GM23338 (cell line): ENCODE measurements around the gene MVB12B. TPM values are rescaled to one million over a fixed set of nuclear protein-coding genes. Genes with fewer than 3 reads are reported as not detected.

Source experiments
- ATAC-seq: fragments of 200-7000 bp; cut with Tn5 transposase; 3 replicates; pipeline ENCODE4 v1.9.1; 2020
- DNase-seq: peaks from one replicate; pipeline ENCODE4 v3.0.0-alpha.2; 2015; ENCODE audit warnings: low spot score
- H2AFZ ChIP-seq: fragments of 200-600 bp; sonication (generic); 2 replicates; pipeline ENCODE4 v1.8.0; 2016; ENCODE audit warnings: antibody characterized with exemption, mild to moderate bottlenecking, moderate library complexity
- H3F3A ChIP-seq: fragments of 200-600 bp; sonication (generic); replicated peaks from 2 replicates; pipeline ENCODE4 v1.8.0; 2017; ENCODE audit warnings: antibody characterized with exemption, mixed run types, low read depth
- H3K27ac ChIP-seq: fragments of 200-600 bp; sonication (generic); 2 replicates; pipeline ENCODE4 v1.6.1; 2016; ENCODE audit warnings: low read depth
- H3K27me3 ChIP-seq: fragments of 200-600 bp; sonication (generic); 2 replicates; pipeline ENCODE4 v1.8.0; 2016; ENCODE audit warnings: mild to moderate bottlenecking, mixed run types, moderate library complexity; ENCODE audit not compliant: insufficient read depth
- H3K36me3 ChIP-seq: fragments of 200-600 bp; sonication (generic); 2 replicates; pipeline ENCODE4 v1.8.0; 2016; ENCODE audit warnings: mild to moderate bottlenecking; ENCODE audit not compliant: insufficient read depth
- H3K4me1 ChIP-seq: fragments of 200-600 bp; sonication (generic); 2 replicates; pipeline ENCODE4 v1.8.0; 2016; ENCODE audit warnings: mild to moderate bottlenecking, moderate library complexity; ENCODE audit not compliant: insufficient read depth
- H3K4me2 ChIP-seq: fragments of 200-600 bp; sonication (generic); 2 replicates; pipeline ENCODE4 v1.7.1; 2017; ENCODE audit warnings: mixed run types
- H3K4me3 ChIP-seq: fragments of 200-600 bp; sonication (generic); 2 replicates; pipeline ENCODE4 v1.6.1; 2016; ENCODE audit warnings: mixed run types
- H3K79me2 ChIP-seq: fragments of 200-600 bp; sonication (generic); replicated peaks from 2 replicates; pipeline ENCODE4 v1.8.0; 2017; ENCODE audit warnings: mild to moderate bottlenecking; ENCODE audit not compliant: insufficient read depth
- H3K9me2 ChIP-seq: fragments of 200-600 bp; sonication (generic); 2 replicates; pipeline ENCODE4 v1.8.0; 2017; ENCODE audit not compliant: insufficient read depth
- H4K20me1 ChIP-seq: fragments of 200-600 bp; sonication (generic); replicated peaks from 2 replicates; pipeline ENCODE4 v1.8.0; 2017; ENCODE audit warnings: mild to moderate bottlenecking; ENCODE audit not compliant: insufficient read depth
- H3K27ac Mint-ChIP-seq: 2 replicates; pipeline ENCODE4 v1.8.0; 2020; ENCODE audit warnings: inconsistent platforms, mild to moderate bottlenecking, moderate library complexity, mixed read lengths
- H3K27me3 Mint-ChIP-seq: 3 replicates; pipeline ENCODE4 v1.8.0; 2022; ENCODE audit warnings: low read depth, mild to moderate bottlenecking, moderate library complexity, mixed read lengths, inconsistent platforms; ENCODE audit not compliant: insufficient read depth, poor library complexity
- H3K36me3 Mint-ChIP-seq: 3 replicates; pipeline ENCODE4 v1.8.0; 2021; ENCODE audit warnings: low read depth, mild to moderate bottlenecking, inconsistent platforms, moderate library complexity, mixed read lengths
- H3K4me1 Mint-ChIP-seq: 3 replicates; pipeline ENCODE4 v1.8.0; 2020; ENCODE audit warnings: mild to moderate bottlenecking, inconsistent platforms, mixed read lengths
- H3K4me3 Mint-ChIP-seq: 3 replicates; pipeline ENCODE4 v1.8.0; 2021; ENCODE audit warnings: moderate library complexity, mild to moderate bottlenecking, inconsistent platforms, mixed read lengths
- H3K9me3 Mint-ChIP-seq: 3 replicates; pipeline ENCODE4 v1.8.0; 2020; ENCODE audit warnings: moderate library complexity, mild to moderate bottlenecking, inconsistent platforms, mixed read lengths
- CREB1 ChIP-seq: fragments of 250-450 bp; sonication (Bioruptor Pico); IDR thresholded peaks from 2 replicates; pipeline ENCODE4 v1.5.0; 2020; ENCODE audit warnings: low read depth, mild to moderate bottlenecking, moderate library complexity
- CTCF ChIP-seq, 2 experiments: fragments of 200-600 bp in 1 of 2; sonication (generic) in 1 of 2; conservative IDR thresholded peaks; 2 replicates each; pipeline versions ENCODE4 v1.5.1 to v1.6.1; 2016 to 2017; ENCODE audit warnings: antibody characterized with exemption in 2 of 2, low read depth in 2 of 2, mild to moderate bottlenecking in 2 of 2, moderate library complexity in 1 of 2
- ETS1 ChIP-seq: IDR thresholded peaks from 2 replicates; pipeline ENCODE4 v1.6.1; 2016; ENCODE audit warnings: antibody characterized with exemption
- JUNB ChIP-seq: IDR thresholded peaks from one replicate; pipeline ENCODE4 v1.6.1; 2016; ENCODE audit warnings: antibody characterized with exemption; ENCODE audit not compliant: unreplicated experiment
- NANOG ChIP-seq: IDR thresholded peaks from 2 replicates; pipeline ENCODE4 v1.6.1; 2016; ENCODE audit warnings: antibody characterized with exemption, borderline replicate concordance
- ZNF114 ChIP-seq: fragments of 250-450 bp; sonication (Bioruptor Pico); IDR thresholded peaks from 2 replicates; pipeline ENCODE4 v1.5.0; 2020; ENCODE audit warnings: mild to moderate bottlenecking, moderate library complexity
- ZNF462 ChIP-seq: fragments of 250-450 bp; sonication (Bioruptor Pico); IDR thresholded peaks from 2 replicates; pipeline ENCODE4 v1.5.0; 2020; ENCODE audit warnings: mild to moderate bottlenecking, moderate library complexity
- polyA plus RNA-seq: library from polyadenylated mRNA; unstranded; fragments of >200 nt; fragmentation: Nextera tagmentation; extraction: Ambion mirVana; gene quantifications from 2 replicates; pipeline ENCODE4 v1.2.1, GENCODE V29; 2016
- total RNA-seq: library from RNA; depleted of rRNA; stranded (reverse); fragments of >200 nt; shearing (Covaris generic); gene quantifications from 2 replicates; pipeline ENCODE4 v1.2.3, GENCODE V29; 2014

Gene MVB12B
- total and polyA plus RNA-seq, 2 experiments from 2014 or later = 1.9 to 6.6 TPM

GRCh38 chr9:126437701-126438100 lies 111.1 kb downstream of the MVB12B start:
- no peak overlapping the region for H3K27ac ChIP-seq
- Mint-ChIP-seq H3K4me3 (no peak overlapping the region), H3K27me3 (peaks cover 6% of the 10 kb centered on the region), H3K36me3 (no peaks in the 10 kb centered on the region), H3K9me3 (no peaks in the 10 kb centered on the region), H3K4me1 (peaks cover 24% of the 10 kb centered on the region), H3K27ac (no peak overlapping the region)
- H2AFZ ChIP-seq = no peak overlapping the region
- peaks cover 9% of the 10 kb centered on the region; the same call in 1 of the 2 replicates for H3K4me1 ChIP-seq
- H3K4me3 ChIP-seq = no peak overlapping the region
- H3K4me2 ChIP-seq = no peak overlapping the region
- no peaks in the 10 kb centered on the region for H3F3A ChIP-seq
- H3K27me3 ChIP-seq = no peaks in the 10 kb centered on the region
- H3K36me3 ChIP-seq = no peaks in the 10 kb centered on the region
- H4K20me1 ChIP-seq = no peaks in the 10 kb centered on the region
- ATAC-seq = no peak
- TF ChIP-seq ZNF462 (CRISPR knock-in tag) (no peak), CREB1 (CRISPR knock-in tag) (no peak), ZNF114 (CRISPR knock-in tag) (no peak), NANOG (no peak), JUNB (no peak), CTCF (conservative IDR thresholded peaks at IDR 0.05; ENCODE audit: low read depth in 2 of 2) (no peak), ETS1 (no peak)
- H3K9me2 ChIP-seq = no peaks in the 10 kb centered on the region
- DNase-seq = no peak
- H3K79me2 ChIP-seq = no peaks in the 10 kb centered on the region
